ENCODE data around the gene SMAD6. TPM values are rescaled to one million over a fixed set of nuclear protein-coding genes. Genes with fewer than 3 reads are reported as not detected.

Gene SMAD6
- total and polyA plus RNA-seq, 2 of the 4 experiments (the other 2 are of a cell fraction): 4.8 to 8.5 TPM

- Histone ChIP-seq H2AFZ (replicated peaks; ENCODE audit: low read length, poor library complexity) (no peak overlapping the region), H3K23ac (ENCODE audit: low read depth, low read length) (peak overlapping the region; percentile 17; the same call in 1 of the 2 replicates), H2BK15ac (ENCODE audit: low read depth, low read length) (no peak overlapping the region), H3K9me1 (ENCODE audit: insufficient read depth, low read length) (peaks cover 29% of the 10 kb centered on the region; the same call in 1 of the 2 replicates), H3K14ac (replicated peaks; ENCODE audit: low read depth, low read length) (no peak overlapping the region), H4K8ac (ENCODE audit: low read depth in 2 of 2, low read length in 2 of 2) (no peak overlapping the region), H2AK5ac (ENCODE audit: low read depth, low read length) (no peak overlapping the region; the same call in 1 of the 2 replicates), H2BK120ac (ENCODE audit: low read depth, low read length) (no peak overlapping the region), H3K36me3 (ENCODE audit: control insufficient read depth, insufficient read depth, low read length) (peaks cover 2% of the 10 kb centered on the region), H3K4ac (ENCODE audit: low read depth, low read length) (no peak overlapping the region), H3K18ac (ENCODE audit: low read depth, low read length) (no peak overlapping the region), H3K56ac (ENCODE audit: extremely low read depth, insufficient read depth, low read length) (no peak overlapping the region), H4K5ac (ENCODE audit: low read depth, low read length) (no peak overlapping the region), H3K9me3 (ENCODE audit: control insufficient read depth, insufficient read depth, low read length) (no peaks in the 10 kb centered on the region), H3K79me1 (ENCODE audit: low read depth in 1 of 2, low read length in 2 of 2) (peaks cover 44 to 83% of the 10 kb centered on the region in 2 experiments), H3K4me2 (ENCODE audit: low read depth, low read length) (no peak overlapping the region), H4K20me1 (ENCODE audit: insufficient read depth, low read length) (peaks cover 22% of the 10 kb centered on the region), H2BK20ac (ENCODE audit: low read depth, low read length) (no peak overlapping the region), H2BK5ac (ENCODE audit: low read depth, low read length, poor library complexity, severe bottlenecking) (no peak overlapping the region), H3K27ac (ENCODE audit: insufficient read depth, low read length) (no peak overlapping the region), H3K27me3 (ENCODE audit: control insufficient read depth, insufficient read depth, low read length) (no peaks in the 10 kb centered on the region), H3K4me1 (ENCODE audit: control insufficient read depth, insufficient read depth, low read length) (peaks cover 22% of the 10 kb centered on the region), H3K9ac (ENCODE audit: low read depth, low read length) (no peak overlapping the region), H2AK9ac (replicated peaks; ENCODE audit: low read depth, low read length, poor library complexity) (no peak overlapping the region), H4K91ac (ENCODE audit: insufficient read depth, low read depth, low read length) (no peak overlapping the region), H3K4me3 (ENCODE audit: insufficient read depth, low read depth, low read length) (no peak overlapping the region)
- TF ChIP-seq RAD21 (IDR thresholded peaks at IDR 0.05; ENCODE audit: low read length) (no peak), RFX5 (IDR thresholded peaks at IDR 0.05; ENCODE audit: low read depth, low read length) (no peak), RCOR1 (IDR thresholded peaks at IDR 0.05; ENCODE audit: insufficient replicate concordance, low read length) (no peak), MXI1 (IDR thresholded peaks at IDR 0.05; ENCODE audit: borderline replicate concordance, low read depth, low read length) (no peak), ELK1 (IDR thresholded peaks at IDR 0.05; ENCODE audit: borderline replicate concordance, low read depth, low read length) (no peak), BHLHE40 (IDR thresholded peaks at IDR 0.05; ENCODE audit: low read depth, low read length) (no peak), CTCF (conservative IDR thresholded peaks at IDR 0.05; ENCODE audit: low read depth, low read length) (no peak), MAZ (IDR thresholded peaks at IDR 0.05; ENCODE audit: borderline replicate concordance, low read depth, low read length) (no peak), CHD1 (IDR thresholded peaks at IDR 0.05; ENCODE audit: low read depth, low read length) (no peak), NFE2L2 (IDR thresholded peaks at IDR 0.05; ENCODE audit: low read depth, low read length) (no peak), MAFK (IDR thresholded peaks at IDR 0.05; ENCODE audit: low read depth, low read length) (no peak), SMC3 (IDR thresholded peaks at IDR 0.05; ENCODE audit: low read depth, low read length) (no peak), USF2 (IDR thresholded peaks at IDR 0.05; ENCODE audit: low read depth, low read length) (no peak), FOS (IDR thresholded peaks at IDR 0.05; ENCODE audit: low read depth, low read length) (no peak), POLR2A (IDR thresholded peaks at IDR 0.05; ENCODE audit: low read depth, low read length) (no peak), CEBPB (IDR thresholded peaks at IDR 0.05; ENCODE audit: low read depth, low read length) (no peak)
- no peak for ATAC-seq (ENCODE audit: low read depth)
- CTCF ChIA-PET: no interaction called here
- WGBS, 2 experiments (ENCODE audit: extremely low coverage in 2 of 2, insufficient read length in 1 of 2): 93% methylated on average over 3 of the region's 10 CpGs; no CpG with 5 or more reads in 1 of the 2 experiments
- dilution Hi-C loops (cut with HindIII; ENCODE audit: low sequenced_read_pairs, unreplicated experiment) (no loop called here), in situ Hi-C loops (cut with MboI; ENCODE audit: low sequenced_read_pairs) (no loop called here), intact Hi-C loops (cut with micrococcal nuclease) (no loop called here)
- no peak for DNase-seq
- POLR2A ChIA-PET (ENCODE audit: unreplicated experiment): no interaction called here
- no TSS peak for BruUV-seq (replicated peaks)
Observed at GRCh38 chr15:66738116-66738515, 36.1 kb downstream of the SMAD6 start.

All from IMR-90 (cell line).